Left hindlimb (tissue), 1 donor: ENCODE measurements around the gene SIX4.
"Not testable (repeated sequence)": the region's sequence is repeated elsewhere in the genome, so short reads cannot be mapped to it uniquely, and the experiment has no call there.

Experiments used
- DNase-seq: peaks from one replicate; pipeline ENCODE4 v3.0.0-alpha.2; 2018

SIX4 gene

GRCh38 chr14:60723907-60724618 is at the start of gene SIX4:
SIX4 (minus strand) TSS chr14:60724351; CDS start chr14:60724074, 277 bp downstream.
- DNase-seq: peak; percentile 88

- DNase-seq: no peak
Observed at GRCh38 chr14:60773558-60773957, 49.4 kb upstream of the SIX4 start.

- no peak for DNase-seq
Observed at GRCh38 chr14:60771117-60771516, 47.0 kb upstream of the SIX4 start.

- no peak for DNase-seq
Observed at GRCh38 chr14:60768602-60769001, 44.5 kb upstream of the SIX4 start.

GRCh38 chr14:60760644-60761364 is 36.7 kb upstream of the SIX4 start:
- DNase-seq: no peak

GRCh38 chr14:60760209-60760608 is 36.1 kb upstream of the SIX4 start:
- DNase-seq: no peak

- DNase-seq: no peak
Observed at GRCh38 chr14:60758885-60759284, 34.7 kb upstream of the SIX4 start.

GRCh38 chr14:60757567-60758002 is 33.4 kb upstream of the SIX4 start:
- DNase-seq: no peak

GRCh38 chr14:60756847-60757246 is 32.7 kb upstream of the SIX4 start:
- no peak for DNase-seq

- no peak for DNase-seq
Observed at GRCh38 chr14:60753264-60754119, 29.3 kb upstream of the SIX4 start.

GRCh38 chr14:60744566-60744965 is 20.4 kb upstream of the SIX4 start:
- DNase-seq: no peak

GRCh38 chr14:60738843-60739508 is 14.8 kb upstream of the SIX4 start:
- no peak for DNase-seq

- DNase-seq: no peak
Observed at GRCh38 chr14:60736494-60736893, 12.3 kb upstream of the SIX4 start.

GRCh38 chr14:60735416-60735815 is 11.3 kb upstream of the SIX4 start:
- DNase-seq: no peak

- peak; percentile 88 for DNase-seq
Observed at GRCh38 chr14:60734465-60735242, 10.5 kb upstream of the SIX4 start, which contains the start of gene MNAT1. MNAT1 (plus strand) TSS chr14:60734761; CDS start chr14:60734863, 102 bp downstream.

- no peak for DNase-seq
Observed at GRCh38 chr14:60732840-60733483, 8.8 kb upstream of the SIX4 start.

- DNase-seq: not testable (repeated sequence)
Observed at GRCh38 chr14:60731291-60731690, 7.1 kb upstream of the SIX4 start.

- peak; percentile 73 for DNase-seq
Observed at GRCh38 chr14:60723116-60723906, 840 bp downstream of the SIX4 start.

GRCh38 chr14:60722357-60723115 is 1.6 kb downstream of the SIX4 start:
- no peak for DNase-seq

GRCh38 chr14:60722107-60722356 is 2.1 kb downstream of the SIX4 start:
- no peak for DNase-seq
